ENCODE results near the gene FBLN7. TPM values are rescaled to one million over a fixed set of nuclear protein-coding genes. Genes with fewer than 3 reads are reported as not detected.

The FBLN7 gene
- total and polyA plus RNA-seq, 4 donors, result 0.77 to 7.0 (median 1.9) TPM

GRCh38 chr2:112151271-112151670 lies 13.1 kb downstream of the FBLN7 start:
- DNase-seq, result no peak
- Histone ChIP-seq H3K27me3 (ENCODE audit: control insufficient read depth in 3 of 3, insufficient read depth in 3 of 3, low read length in 2 of 3) (no peaks in the 10 kb centered on the region), H3K9me3 (ENCODE audit: control insufficient read depth in 4 of 4, insufficient read depth in 3 of 4, low read length in 3 of 4) (peaks cover 0 to 2% (median 0%) of the 10 kb centered on the region in 4 donors), H3K4me1 (ENCODE audit: control insufficient read depth in 5 of 5, insufficient read depth in 5 of 5, low read length in 5 of 5) (peaks cover 0 to 8% (median 0%) of the 10 kb centered on the region in 5 donors), H3K27ac (ENCODE audit: low read depth in 1 of 2, low read length in 1 of 2) (no peak overlapping the region), H3K4me3 (no peak overlapping the region), H3K36me3 (ENCODE audit: control insufficient read depth in 4 of 4, insufficient read depth in 4 of 4, low read length in 4 of 4) (peaks cover 0 to 3% (median 0%) of the 10 kb centered on the region in 4 donors), H3K9ac (ENCODE audit: insufficient read depth in 1 of 2, low read length in 2 of 2) (no peak overlapping the region)
- 91% methylated on average over 5 of the region's 5 CpGs for WGBS, 2 donors
- no peak for TF ChIP-seq CTCF (IDR thresholded peaks at IDR 0.05; ENCODE audit: control extremely low read depth, extremely low read depth)
- ATAC-seq (ENCODE audit: insufficient read depth, low FRiP score), result no peak

DNA sequence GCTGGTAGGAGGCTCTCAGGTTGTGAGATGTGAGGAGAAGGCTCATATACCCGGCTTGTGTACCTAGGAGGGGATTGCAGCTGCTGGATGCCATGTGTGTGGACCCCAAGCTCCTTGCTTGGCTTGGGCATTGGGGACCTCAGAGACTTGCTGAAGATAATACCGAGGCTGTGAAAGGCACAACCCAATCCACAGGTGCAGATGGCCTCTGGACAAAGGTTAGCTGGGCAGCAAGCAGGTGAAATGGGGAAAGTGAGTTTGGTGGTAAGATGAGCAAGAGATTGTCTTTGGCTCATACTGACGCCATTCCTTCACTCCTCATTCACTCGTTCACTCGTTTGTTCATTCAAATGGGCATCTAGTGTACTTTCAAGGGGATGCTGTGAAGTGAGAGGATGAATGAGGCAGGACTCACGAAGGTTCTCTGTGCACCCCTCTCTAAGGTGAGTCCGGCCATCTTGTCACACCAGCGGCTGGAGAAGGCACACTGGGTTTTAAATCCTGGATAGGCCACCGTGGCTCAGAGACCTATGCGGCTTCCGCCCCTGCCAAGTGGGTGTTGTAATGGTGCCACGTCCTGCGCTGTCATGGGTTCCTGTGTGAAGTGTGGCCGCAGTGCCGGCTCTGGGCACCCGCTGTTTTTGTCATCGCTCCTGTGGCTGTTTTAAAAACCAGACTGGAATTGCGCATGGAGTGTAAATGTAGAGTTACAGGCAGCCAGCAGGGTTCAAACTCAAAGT lies 13.7 kb downstream of the FBLN7 start:
- H3K4me3 ChIP-seq, result no peak overlapping the region
- peaks cover 0 to 3% (median 0%) of the 10 kb centered on the region in 4 donors for H3K36me3 ChIP-seq (ENCODE audit: control insufficient read depth in 4 of 4, insufficient read depth in 4 of 4, low read length in 4 of 4)
- DNase-seq (no peak), ATAC-seq (ENCODE audit: insufficient read depth, low FRiP score) (no peak)
- peaks cover 0 to 8% (median 0%) of the 10 kb centered on the region in 5 donors for H3K4me1 ChIP-seq (ENCODE audit: control insufficient read depth in 5 of 5, insufficient read depth in 5 of 5, low read length in 5 of 5)
- WGBS, 2 donors, result 94 to 95% methylated on average over 18 of the region's 18 CpGs
- H3K9ac ChIP-seq (ENCODE audit: insufficient read depth in 1 of 2, low read length in 2 of 2), result no peak overlapping the region
- no peak overlapping the region for H3K27ac ChIP-seq (ENCODE audit: low read depth in 1 of 2, low read length in 1 of 2)
- H3K27me3 ChIP-seq (ENCODE audit: control insufficient read depth in 3 of 3, insufficient read depth in 3 of 3, low read length in 2 of 3), result no peaks in the 10 kb centered on the region
- H3K9me3 ChIP-seq (ENCODE audit: control insufficient read depth in 4 of 4, insufficient read depth in 3 of 4, low read length in 3 of 4), result peaks cover 0 to 2% (median 0%) of the 10 kb centered on the region in 4 donors
- TF ChIP-seq CTCF (IDR thresholded peaks at IDR 0.05; ENCODE audit: control extremely low read depth, extremely low read depth), result no peak

DNA sequence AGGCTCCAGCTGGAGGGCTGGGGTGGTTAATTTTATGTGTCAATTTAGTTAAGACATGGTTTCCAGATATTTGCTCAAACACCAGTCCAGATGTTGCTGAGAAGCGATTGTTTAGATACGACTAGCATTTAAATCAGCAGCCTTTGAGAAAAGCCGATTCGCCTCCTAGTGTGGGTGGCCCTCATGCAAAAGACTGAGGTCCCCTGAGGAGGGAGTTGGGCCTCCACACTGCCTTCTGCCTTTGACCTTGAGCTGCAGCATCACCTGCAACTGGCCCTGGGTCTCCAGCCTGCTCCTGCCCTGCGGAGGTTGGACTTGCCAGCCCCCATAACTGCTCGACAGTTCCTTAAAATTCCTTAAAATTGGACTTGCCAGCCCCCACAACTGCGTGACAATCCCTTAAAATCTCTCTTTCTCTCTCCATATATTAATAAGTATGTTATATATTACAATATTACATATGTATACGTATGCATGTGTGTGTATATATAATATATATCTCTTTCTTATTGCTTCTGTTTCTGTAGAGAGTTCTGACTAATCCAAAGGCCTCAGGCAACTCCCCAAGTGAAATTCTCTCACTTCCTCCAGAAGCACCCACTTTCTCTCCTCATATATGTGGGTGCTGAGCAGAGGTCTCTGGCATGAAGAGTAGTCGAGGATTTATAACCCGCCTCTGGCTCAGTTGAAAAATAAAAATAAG lies 14.4 kb downstream of the FBLN7 start:
- Histone ChIP-seq H3K9ac (ENCODE audit: insufficient read depth in 1 of 2, low read length in 2 of 2) (no peak overlapping the region), H3K9me3 (ENCODE audit: control insufficient read depth in 4 of 4, insufficient read depth in 3 of 4, low read length in 3 of 4) (peaks cover 0 to 2% (median 0%) of the 10 kb centered on the region in 4 donors), H3K27ac (ENCODE audit: low read depth in 1 of 2, low read length in 1 of 2) (no peak overlapping the region), H3K36me3 (ENCODE audit: control insufficient read depth in 4 of 4, insufficient read depth in 4 of 4, low read length in 4 of 4) (peaks cover 0 to 2% (median 0%) of the 10 kb centered on the region in 4 donors), H3K4me3 (no peak overlapping the region), H3K27me3 (ENCODE audit: control insufficient read depth in 3 of 3, insufficient read depth in 3 of 3, low read length in 2 of 3) (no peaks in the 10 kb centered on the region), H3K4me1 (ENCODE audit: control insufficient read depth in 5 of 5, insufficient read depth in 5 of 5, low read length in 5 of 5) (peaks cover 0 to 8% (median 0%) of the 10 kb centered on the region in 5 donors)
- no peak for TF ChIP-seq CTCF (IDR thresholded peaks at IDR 0.05; ENCODE audit: control extremely low read depth, extremely low read depth)
- no peak for ATAC-seq (ENCODE audit: insufficient read depth, low FRiP score)
- DNase-seq, result no peak
- WGBS, 2 donors, result 94 to 97% methylated on average over 10 of the region's 10 CpGs
